K562 (cell line): ENCODE results near the gene SLC22A15. TPM values are rescaled to one million over a fixed set of nuclear protein-coding genes. Genes with fewer than 3 reads are reported as not detected.

Experiments
- ATAC-seq: fragments of 200-7000 bp; cut with Tn5 transposase; 3 replicates; pipeline ENCODE4 v1.9.1; 2020; ENCODE audit warnings: moderate library complexity
- BruUV-seq: library from RNA; stranded (reverse); fragments of 400-500 nt; replicated peaks from 2 replicates; lab custom pipeline; 2021; lab: Mats Ljungman, UMichigan
- CTCF ChIA-PET: fragments of 300-600 bp; formaldehyde crosslinking; extraction: SDS; loops from one replicate; lab custom pipeline; 2021; ENCODE audit warnings: low intra/inter-chr PET ratio; lab: Yijun Ruan, JAX
- POLR2A ChIA-PET: fragments of 300-600, 350-650 bp; sonication (Branson Sonifier 250); formaldehyde crosslinking; extraction: SDS; loops from one replicate; lab custom pipeline; 2021; ENCODE audit warnings: antibody characterized with exemption, inconsistent platforms; lab: Yijun Ruan, JAX
- DNase-seq, 4 experiments: peaks; one replicate each; pipeline versions ENCODE4 v3.0.0 to v3.0.0-alpha.2; 2011 to 2018; ENCODE audit warnings: low spot score in 3 of 4, mixed read lengths in 3 of 4; ENCODE audit errors: extremely low read depth in 1 of 4
- FAIRE-seq: peaks from 2 replicates; lab custom pipeline; 2011; peaks lifted over from hg19 to GRCh38; lab: Jason Lieb, UNC
- H2AFZ ChIP-seq: 2 replicates; pipeline ENCODE4 v1.6.0; 2011; ENCODE audit warnings: low read depth, low read length, control low read depth, inconsistent platforms
- H3K27ac ChIP-seq: fragments of 200-600 bp; 3 replicates; pipeline ENCODE4 v1.8.0; 2011; ENCODE audit warnings: low read depth, mild to moderate bottlenecking, control low read depth, inconsistent platforms, low read length, moderate library complexity, mixed read lengths; ENCODE audit errors: extremely low read depth
- H3K27me3 ChIP-seq, 2 experiments: fragments of 300-600 bp in 1 of 2; 2 replicates in 1 of 2; 3 replicates in 1 of 2; pipeline versions ENCODE4 v1.6.0 to v1.8.0; 2011; ENCODE audit warnings: inconsistent platforms in 2 of 2, low read length in 2 of 2, mild to moderate bottlenecking in 1 of 2, mixed read lengths in 1 of 2, moderate library complexity in 1 of 2; ENCODE audit not compliant: control insufficient read depth in 2 of 2, insufficient read depth in 2 of 2
- H3K36me3 ChIP-seq: fragments of 300-600 bp; 3 replicates; pipeline ENCODE4 v1.8.0; 2011; ENCODE audit warnings: mild to moderate bottlenecking, low read length, inconsistent platforms; ENCODE audit not compliant: control insufficient read depth, insufficient read depth
- H3K4me1 ChIP-seq, 2 experiments: fragments of 200-600 bp in 1 of 2; replicated peaks in 1 of 2; 2 replicates in 1 of 2; 3 replicates in 1 of 2; pipeline versions ENCODE4 v1.5.1 to v1.8.0; 2011; ENCODE audit warnings: inconsistent platforms in 2 of 2, low read length in 2 of 2, mild to moderate bottlenecking in 1 of 2, mixed read lengths in 1 of 2, moderate library complexity in 1 of 2; ENCODE audit not compliant: control insufficient read depth in 2 of 2, insufficient read depth in 2 of 2
- H3K4me2 ChIP-seq: 2 replicates; pipeline ENCODE4 v1.6.1; 2011; ENCODE audit warnings: low read length, control low read depth, inconsistent platforms, mixed read lengths; ENCODE audit not compliant: insufficient read depth
- H3K4me3 ChIP-seq: fragments of 200-600 bp; sonication (generic), shearing (Covaris generic); 2 replicates; pipeline ENCODE4 v1.5.1; 2016; ENCODE audit warnings: control low read depth, inconsistent platforms
- H3K79me2 ChIP-seq: fragments of 200-600 bp; 3 replicates; pipeline ENCODE4 v1.8.0; 2011; ENCODE audit warnings: low read length, inconsistent platforms; ENCODE audit not compliant: control insufficient read depth, insufficient read depth
- H3K9ac ChIP-seq, 2 experiments: 2 replicates each; pipeline versions ENCODE4 v1.6.0 to v1.6.1; 2011; ENCODE audit warnings: low read depth in 2 of 2, low read length in 2 of 2, control low read depth in 1 of 2, inconsistent platforms in 1 of 2, mild to moderate bottlenecking in 1 of 2, mixed read lengths in 1 of 2; ENCODE audit not compliant: insufficient read depth in 1 of 2
- H3K9me1 ChIP-seq: one replicate; pipeline ENCODE4 v1.6.0; 2011; ENCODE audit warnings: inconsistent platforms, mild to moderate bottlenecking, low read length, moderate library complexity; ENCODE audit not compliant: control insufficient read depth, insufficient read depth
- H3K9me3 ChIP-seq: replicated peaks from 2 replicates; pipeline ENCODE4 v1.5.1; 2011; ENCODE audit warnings: low read depth, low read length, inconsistent platforms; ENCODE audit not compliant: control insufficient read depth, insufficient read depth
- H4K20me1 ChIP-seq: replicated peaks from 2 replicates; pipeline ENCODE4 v1.6.1; 2011; ENCODE audit warnings: low read length, inconsistent platforms, mixed read lengths; ENCODE audit not compliant: control insufficient read depth, insufficient read depth
- GTF2E2 ChIP-seq: fragments of 200-800 bp; sonication (Bioruptor generic); IDR thresholded peaks from 2 replicates; pipeline ENCODE4 v1.6.1; 2016; ENCODE audit warnings: missing genetic modification characterization, missing compliant biosample characterization
- KAT2B ChIP-seq: IDR thresholded peaks from one replicate; pipeline ENCODE4 v1.6.1; 2012; ENCODE audit warnings: low read depth, mild to moderate bottlenecking, control low read depth, inconsistent platforms, low read length, moderate library complexity
- KHSRP ChIP-seq: fragments of 450-650 bp; IDR thresholded peaks from 2 replicates; pipeline ENCODE4 v1.6.1; 2017
- WGBS: fragments of 100-300 bp; shearing (Covaris generic); methylation state at CpG from one replicate; pipeline ENCODE4 v1.1.6; 2016; ENCODE audit warnings: low coverage, mixed read lengths; ENCODE audit not compliant: insufficient coverage; ENCODE audit errors: missing lambda C conversion rate; 5-methylcytosine and 5-hydroxymethylcytosine counted together
- in situ Hi-C: fragments of 300-500 bp; cut with MboI; formaldehyde crosslinking; loops from 4 replicates; pipeline ENCODE4 v1.15.0; 2018; ENCODE audit warnings: inconsistent platforms, mixed read lengths
- intact Hi-C: fragments of 100-400 bp; cut with micrococcal nuclease; formaldehyde crosslinking; loops from 2 replicates; pipeline ENCODE4 v1.14.2; 2022
- polyA plus RNA-seq, 8 experiments: library from polyadenylated mRNA; depleted of rRNA in 4 of 8; stranded (reverse) in 5 of 8; unstranded in 3 of 8; fragments of >200 nt; fragmentation: Nextera tagmentation in 2 of 8; fragmentation: Illumina TruSeq in 1 of 8; extraction: Ambion mirVana in 2 of 8; extraction: Trizol in 1 of 8; gene quantifications; 2 replicates each; pipeline versions ENCODE4 v1.2.1 to v1.2.3, GENCODE V29; 2011 to 2014; ENCODE audit warnings: inconsistent platforms in 1 of 8, missing spikeins in 1 of 8
- total RNA-seq, 7 experiments: library from RNA; depleted of rRNA in 6 of 7; stranded (reverse); fragments of >200 nt in 6 of 7; fragmentation: Illumina TruSeq in 2 of 7; extraction: Trizol in 2 of 7; gene quantifications; 2 replicates each; pipeline versions ENCODE4 v1.2.1 to v1.2.3, GENCODE V29; 2011 to 2021; ENCODE audit warnings: low replicate concordance in 1 of 7
- TF ChIP-seq, protein P1 (sequence below): fragments of 450-650 bp; IDR thresholded peaks from 2 replicates; pipeline ENCODE4 v1.6.1; 2016; ENCODE audit warnings: low read depth
- TF ChIP-seq, protein P2 (sequence below): sonication (generic); formaldehyde crosslinking; IDR thresholded peaks from 2 replicates; pipeline ENCODE4 v1.8.0; 2022; ENCODE audit warnings: mild to moderate bottlenecking, missing genetic modification reagents

The SLC22A15 gene
- total and polyA plus RNA-seq, 9 of the 15 experiments (the other 6 are each of a cell fraction or from before 2014, with no cell fraction given) = 0.24 to 2.7 (median 1.2) TPM

DNA sequence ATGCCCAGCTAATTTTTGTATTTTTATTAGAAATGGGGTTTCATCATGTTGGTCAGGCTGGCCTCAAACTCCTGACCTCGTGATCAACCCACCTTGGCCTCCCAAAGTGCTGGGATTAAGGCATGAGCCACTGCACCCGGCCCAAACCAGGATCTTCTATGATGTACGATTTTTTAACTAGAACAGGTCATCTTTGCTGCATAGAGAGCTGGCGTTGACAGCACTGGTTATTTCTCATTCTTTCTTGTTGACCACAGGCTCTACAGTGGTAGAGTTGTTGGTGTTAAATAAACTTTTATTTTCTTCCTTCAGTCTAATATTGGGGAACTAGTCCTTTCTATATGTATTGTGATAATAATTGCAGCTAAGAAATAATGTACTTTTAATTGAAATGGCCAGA is 131.1 kb downstream of the SLC22A15 start:
- TF ChIP-seq, protein P1, sequence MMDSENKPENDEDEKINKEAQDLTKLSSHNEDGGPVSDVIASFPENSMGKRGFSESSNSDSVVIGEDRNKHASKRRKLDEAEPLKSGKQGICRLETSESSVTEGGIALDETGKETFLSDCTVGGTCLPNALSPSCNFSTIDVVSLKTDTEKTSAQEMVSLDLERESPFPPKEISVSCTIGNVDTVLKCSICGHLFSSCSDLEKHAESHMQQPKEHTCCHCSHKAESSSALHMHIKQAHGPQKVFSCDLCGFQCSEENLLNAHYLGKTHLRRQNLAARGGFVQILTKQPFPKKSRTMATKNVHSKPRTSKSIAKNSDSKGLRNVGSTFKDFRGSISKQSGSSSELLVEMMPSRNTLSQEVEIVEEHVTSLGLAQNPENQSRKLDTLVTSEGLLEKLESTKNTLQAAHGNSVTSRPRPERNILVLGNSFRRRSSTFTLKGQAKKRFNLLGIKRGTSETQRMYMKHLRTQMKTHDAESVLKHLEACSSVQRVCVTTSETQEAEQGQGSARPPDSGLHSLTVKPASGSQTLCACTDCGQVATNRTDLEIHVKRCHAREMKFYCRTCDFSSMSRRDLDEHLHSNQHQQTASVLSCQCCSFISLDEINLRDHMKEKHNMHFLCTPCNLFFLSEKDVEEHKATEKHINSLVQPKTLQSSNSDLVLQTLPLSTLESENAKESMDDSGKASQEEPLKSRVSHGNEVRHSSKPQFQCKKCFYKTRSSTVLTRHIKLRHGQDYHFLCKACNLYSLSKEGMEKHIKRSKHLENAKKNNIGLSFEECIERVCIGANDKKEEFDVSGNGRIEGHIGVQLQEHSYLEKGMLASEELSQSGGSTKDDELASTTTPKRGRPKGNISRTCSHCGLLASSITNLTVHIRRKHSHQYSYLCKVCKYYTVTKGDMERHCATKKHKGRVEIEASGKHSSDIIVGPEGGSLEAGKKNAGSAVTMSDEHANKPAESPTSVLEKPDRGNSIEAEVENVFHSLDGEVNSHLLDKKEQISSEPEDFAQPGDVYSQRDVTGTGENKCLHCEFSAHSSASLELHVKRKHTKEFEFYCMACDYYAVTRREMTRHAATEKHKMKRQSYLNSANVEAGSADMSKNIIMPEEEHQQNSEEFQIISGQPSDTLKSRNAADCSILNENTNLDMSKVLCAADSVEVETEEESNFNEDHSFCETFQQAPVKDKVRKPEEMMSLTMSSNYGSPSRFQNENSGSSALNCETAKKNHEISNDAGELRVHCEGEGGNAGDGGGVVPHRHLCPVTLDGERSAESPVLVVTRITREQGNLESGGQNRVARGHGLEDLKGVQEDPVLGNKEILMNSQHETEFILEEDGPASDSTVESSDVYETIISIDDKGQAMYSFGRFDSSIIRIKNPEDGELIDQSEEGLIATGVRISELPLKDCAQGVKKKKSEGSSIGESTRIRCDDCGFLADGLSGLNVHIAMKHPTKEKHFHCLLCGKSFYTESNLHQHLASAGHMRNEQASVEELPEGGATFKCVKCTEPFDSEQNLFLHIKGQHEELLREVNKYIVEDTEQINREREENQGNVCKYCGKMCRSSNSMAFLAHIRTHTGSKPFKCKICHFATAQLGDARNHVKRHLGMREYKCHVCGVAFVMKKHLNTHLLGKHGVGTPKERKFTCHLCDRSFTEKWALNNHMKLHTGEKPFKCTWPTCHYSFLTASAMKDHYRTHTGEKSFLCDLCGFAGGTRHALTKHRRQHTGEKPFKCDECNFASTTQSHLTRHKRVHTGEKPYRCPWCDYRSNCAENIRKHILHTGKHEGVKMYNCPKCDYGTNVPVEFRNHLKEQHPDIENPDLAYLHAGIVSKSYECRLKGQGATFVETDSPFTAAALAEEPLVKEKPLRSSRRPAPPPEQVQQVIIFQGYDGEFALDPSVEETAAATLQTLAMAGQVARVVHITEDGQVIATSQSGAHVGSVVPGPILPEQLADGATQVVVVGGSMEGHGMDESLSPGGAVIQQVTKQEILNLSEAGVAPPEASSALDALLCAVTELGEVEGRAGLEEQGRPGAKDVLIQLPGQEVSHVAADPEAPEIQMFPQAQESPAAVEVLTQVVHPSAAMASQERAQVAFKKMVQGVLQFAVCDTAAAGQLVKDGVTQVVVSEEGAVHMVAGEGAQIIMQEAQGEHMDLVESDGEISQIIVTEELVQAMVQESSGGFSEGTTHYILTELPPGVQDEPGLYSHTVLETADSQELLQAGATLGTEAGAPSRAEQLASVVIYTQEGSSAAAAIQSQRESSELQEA = no peak
- no peak for TF ChIP-seq KAT2B
- TF ChIP-seq KHSRP = no peak
- TF ChIP-seq, protein P2, sequence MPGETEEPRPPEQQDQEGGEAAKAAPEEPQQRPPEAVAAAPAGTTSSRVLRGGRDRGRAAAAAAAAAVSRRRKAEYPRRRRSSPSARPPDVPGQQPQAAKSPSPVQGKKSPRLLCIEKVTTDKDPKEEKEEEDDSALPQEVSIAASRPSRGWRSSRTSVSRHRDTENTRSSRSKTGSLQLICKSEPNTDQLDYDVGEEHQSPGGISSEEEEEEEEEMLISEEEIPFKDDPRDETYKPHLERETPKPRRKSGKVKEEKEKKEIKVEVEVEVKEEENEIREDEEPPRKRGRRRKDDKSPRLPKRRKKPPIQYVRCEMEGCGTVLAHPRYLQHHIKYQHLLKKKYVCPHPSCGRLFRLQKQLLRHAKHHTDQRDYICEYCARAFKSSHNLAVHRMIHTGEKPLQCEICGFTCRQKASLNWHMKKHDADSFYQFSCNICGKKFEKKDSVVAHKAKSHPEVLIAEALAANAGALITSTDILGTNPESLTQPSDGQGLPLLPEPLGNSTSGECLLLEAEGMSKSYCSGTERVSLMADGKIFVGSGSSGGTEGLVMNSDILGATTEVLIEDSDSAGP = no peak
- no peak for TF ChIP-seq GTF2E2
- TF ChIP-seq, all 486 proteins: peak for 0
- ChIA-PET CTCF (no interaction called here), POLR2A (interaction anchor here (0.7 to 1.5 kb wide), 5 partner anchors 8 to 285 kb away, joined by 3 to 5 read pairs (median 3); no protein-coding TSS in a partner anchor)
- no peaks in the 10 kb centered on the region for H3K9me3 ChIP-seq
- no peaks in the 10 kb centered on the region for H3K9me1 ChIP-seq
- ATAC-seq = no peak
- no peak overlapping the region for H3K4me2 ChIP-seq
- no peak overlapping the region for H3K27ac ChIP-seq
- H3K79me2 ChIP-seq = no peaks in the 10 kb centered on the region
- H3K4me1 ChIP-seq = no peaks in the 10 kb centered on the region
- in situ Hi-C loops (no loop called here), intact Hi-C loops (no loop called here)
- H3K27me3 ChIP-seq = peaks cover 4 to 21% of the 10 kb centered on the region in 2 experiments; a peak in 4 of 5 replicates
- H3K4me3 ChIP-seq = no peak overlapping the region
- DNase-seq = no peak
- H2AFZ ChIP-seq = no peak overlapping the region
- no peak for FAIRE-seq
- BruUV-seq = no TSS peak
- H3K9ac ChIP-seq = no peak overlapping the region
- H3K36me3 ChIP-seq = no peaks in the 10 kb centered on the region
- no peaks in the 10 kb centered on the region for H4K20me1 ChIP-seq
- 0% methylated on average over 4 of the region's 4 CpGs for WGBS
